ENCODE measurements around the gene RGS7. TPM values are rescaled to one million over a fixed set of nuclear protein-coding genes. Genes with fewer than 3 reads are reported as not detected.

RGS7 gene
- total and polyA plus RNA-seq, 10 of the 15 experiments (the other 5 are each of a cell fraction or from before 2014, with no cell fraction given), result not detected

GRCh38 chr1:241077386-241078147 lies 279.4 kb downstream of the RGS7 start:
- H3K9me3 ChIP-seq (replicated peaks; ENCODE audit: control insufficient read depth, insufficient read depth, low read length), result no peaks in the 10 kb centered on the region
- DNase-seq (ENCODE audit: low read depth, low spot score) (no peak), FAIRE-seq (no peak), ATAC-seq (no peak)
- intact Hi-C loops (cut with micrococcal nuclease; ENCODE audit: unreplicated experiment), result no loop called here
- 29% methylated on average over 11 of the region's 11 CpGs for WGBS (ENCODE audit: insufficient coverage, insufficient replicate concordance, low lambda C conversion rate, missing lambda C conversion rate)
- H3K36me3 ChIP-seq (ENCODE audit: control insufficient read depth in 2 of 2, insufficient read depth in 2 of 2, low read length in 1 of 2), result no peaks in the 10 kb centered on the region
- H2AFZ ChIP-seq (ENCODE audit: control insufficient read depth, low read depth, low read length), result no peak overlapping the region
- no TSS peak for BruUV-seq (replicated peaks)
- RAD21 ChIA-PET (ENCODE audit: unreplicated experiment), result no interaction called here
- H3K4me3 ChIP-seq, result no peak overlapping the region
- no peaks in the 10 kb centered on the region for H4K20me1 ChIP-seq (ENCODE audit: control insufficient read depth, insufficient read depth)
- no peaks in the 10 kb centered on the region for H3K27me3 ChIP-seq (replicated peaks in 1 of 2; ENCODE audit: control insufficient read depth in 2 of 2, insufficient read depth in 2 of 2, low read length in 1 of 2)
- CTCF ChIA-PET, result interaction anchor here (1.0 kb wide), 1 partner anchor 12 kb away, joined by 3 read pairs; no protein-coding TSS in a partner anchor
- H3K27ac ChIP-seq (ENCODE audit: control insufficient read depth, insufficient read depth), result no peak overlapping the region
- no peak overlapping the region for H3K4me2 ChIP-seq (ENCODE audit: control insufficient read depth, insufficient read depth)
- H3K4me1 ChIP-seq (ENCODE audit: control insufficient read depth, insufficient read depth, low read length), result no peaks in the 10 kb centered on the region
- SMC1A ChIA-PET (ENCODE audit: uncharacterized antibody, unreplicated experiment), result no interaction called here
- POLR2A ChIA-PET, result no interaction called here
- in situ Hi-C loops (cut with MboI), result no loop called here
- no peaks in the 10 kb centered on the region for H3K79me2 ChIP-seq (ENCODE audit: control insufficient read depth, insufficient read depth, low read length)
- no peak overlapping the region for H3K9ac ChIP-seq (ENCODE audit: control insufficient read depth, insufficient read depth, low read length)
- TF ChIP-seq ZBTB11 (CRISPR knock-in tag; IDR thresholded peaks at IDR 0.05) (no peak), SPI1 (IDR thresholded peaks at IDR 0.05; ENCODE audit: borderline replicate concordance, insufficient read depth, low read depth, low read length) (no peak), ASH2L (IDR thresholded peaks at IDR 0.05; ENCODE audit: borderline replicate concordance, low read depth) (no peak), SKIL (IDR thresholded peaks at IDR 0.05; ENCODE audit: low read depth, poor library complexity, severe bottlenecking) (no peak), E4F1 (IDR thresholded peaks at IDR 0.05; ENCODE audit: borderline replicate concordance, partially characterized antibody) (no peak), TAF1 (IDR thresholded peaks at IDR 0.05; ENCODE audit: borderline replicate concordance, low read depth, low read length) (no peak), POU2F2 (IDR thresholded peaks at IDR 0.05; ENCODE audit: borderline replicate concordance, low read depth, low read length) (no peak), NFXL1 (IDR thresholded peaks at IDR 0.05; ENCODE audit: borderline replicate concordance) (no peak), ZBTB33 (IDR thresholded peaks at IDR 0.05) (no peak), RAD21 (IDR thresholded peaks at IDR 0.05; ENCODE audit: insufficient read depth, low read depth, low read length) (no peak), PAX5 (IDR thresholded peaks at IDR 0.05; ENCODE audit: borderline replicate concordance, low read depth, low read length) (no peak)

All from GM12878 (cell line).